Measurements from ENCODE around the gene MRPS23.
"Not testable (repeated sequence)": the region's sequence is repeated elsewhere in the genome, so short reads cannot be mapped to it uniquely, and the experiment has no call there.

MRPS23 gene

GRCh38 chr17:57852955-57853328 lies 3.1 kb upstream of the MRPS23 start:
- no peak overlapping the region for H3K4me3 ChIP-seq (ENCODE audit: low read depth, low read length)
- DNase-seq (ENCODE audit: low read depth): no peak
- no peak for TF ChIP-seq MYC (IDR thresholded peaks at IDR 0.05; ENCODE audit: low read depth, low read length)
- no peak for TF ChIP-seq CTCF (IDR thresholded peaks at IDR 0.05; ENCODE audit: low read depth, low read length)
- no peak for TF ChIP-seq MAX (IDR thresholded peaks at IDR 0.05; ENCODE audit: low read depth, low read length)
- no peak for TF ChIP-seq POLR2A (IDR thresholded peaks at IDR 0.05; ENCODE audit: extremely low read depth, insufficient read length)

GRCh38 chr17:57852092-57852954 lies 2.5 kb upstream of the MRPS23 start:
- DNase-seq (ENCODE audit: low read depth): no peak
- no peak overlapping the region for H3K4me3 ChIP-seq (ENCODE audit: low read depth, low read length)
- no peak for TF ChIP-seq POLR2A (IDR thresholded peaks at IDR 0.05; ENCODE audit: extremely low read depth, insufficient read length)
- TF ChIP-seq MYC (IDR thresholded peaks at IDR 0.05; ENCODE audit: low read depth, low read length): no peak
- no peak for TF ChIP-seq MAX (IDR thresholded peaks at IDR 0.05; ENCODE audit: low read depth, low read length)
- TF ChIP-seq CTCF (IDR thresholded peaks at IDR 0.05; ENCODE audit: low read depth, low read length): no peak

GRCh38 chr17:57849163-57849873 lies 526 bp downstream of the MRPS23 start:
- peak overlapping the region; percentile 95 for H3K4me3 ChIP-seq (ENCODE audit: low read depth, low read length)
- TF ChIP-seq MYC (IDR thresholded peaks at IDR 0.05; ENCODE audit: low read depth, low read length): no peak
- TF ChIP-seq CTCF (IDR thresholded peaks at IDR 0.05; ENCODE audit: low read depth, low read length): no peak
- TF ChIP-seq POLR2A (IDR thresholded peaks at IDR 0.05; ENCODE audit: extremely low read depth, insufficient read length): no peak
- TF ChIP-seq MAX (IDR thresholded peaks at IDR 0.05; ENCODE audit: low read depth, low read length): no peak
- no peak for DNase-seq (ENCODE audit: low read depth)

GRCh38 chr17:57846056-57846945 lies 3.5 kb downstream of the MRPS23 start:
- DNase-seq (ENCODE audit: low read depth); H3K4me3 ChIP-seq (ENCODE audit: low read depth, low read length): not testable (repeated sequence)

GRCh38 chr17:57842280-57842679 lies 7.6 kb downstream of the MRPS23 start:
- no peak for DNase-seq (ENCODE audit: low read depth)
- H3K4me3 ChIP-seq (ENCODE audit: low read depth, low read length): no peak overlapping the region
- TF ChIP-seq MAX (IDR thresholded peaks at IDR 0.05; ENCODE audit: low read depth, low read length): no peak
- TF ChIP-seq CTCF (IDR thresholded peaks at IDR 0.05; ENCODE audit: low read depth, low read length): no peak
- no peak for TF ChIP-seq POLR2A (IDR thresholded peaks at IDR 0.05; ENCODE audit: extremely low read depth, insufficient read length)
- no peak for TF ChIP-seq MYC (IDR thresholded peaks at IDR 0.05; ENCODE audit: low read depth, low read length)

- H3K4me3 ChIP-seq (ENCODE audit: low read depth, low read length): no peak overlapping the region
- TF ChIP-seq POLR2A (IDR thresholded peaks at IDR 0.05; ENCODE audit: extremely low read depth, insufficient read length) (no peak), MYC (IDR thresholded peaks at IDR 0.05; ENCODE audit: low read depth, low read length) (no peak), CTCF (IDR thresholded peaks at IDR 0.05; ENCODE audit: low read depth, low read length) (no peak), MAX (IDR thresholded peaks at IDR 0.05; ENCODE audit: low read depth, low read length) (no peak)
- no peak for DNase-seq (ENCODE audit: low read depth)
Observed at GRCh38 chr17:57839571-57839923, 10.3 kb downstream of the MRPS23 start.

Data from NB4 (cell line).